22Rv1 (cell line): ENCODE measurements around the gene UBAC1.
A peak's percentile ranks its signal among the peaks of the same experiment; 100 is the strongest.

Experiments used
- CTCF ChIP-seq: fragments of 450-650 bp; IDR thresholded peaks from 2 replicates; pipeline ENCODE4 v1.5.1; 2017; ENCODE audit warnings: mild to moderate bottlenecking
- ZFX ChIP-seq: fragments of 450-650 bp; IDR thresholded peaks from 2 replicates; pipeline ENCODE4 v1.6.1; 2017; ENCODE audit warnings: antibody characterized with exemption, borderline replicate concordance

GRCh38 chr9:135980926-135981630 lies 19.9 kb upstream of the UBAC1 start:
- 0 out of 2 replicates have a peak, but pooled peaks have one; percentile 11 for TF ChIP-seq CTCF
- TF ChIP-seq ZFX, result no peak
